K562 (cell line): ENCODE results near the gene PMEPA1. TPM values are rescaled to one million over a fixed set of nuclear protein-coding genes. Genes with fewer than 3 reads are reported as not detected.

Experiments used
- CBX8 ChIP-seq: fragments of 200-600 bp; sonication (generic); IDR thresholded peaks from 2 replicates; pipeline ENCODE4 v1.6.1; 2012; ENCODE audit warnings: borderline replicate concordance, mixed run types, low read depth, mild to moderate bottlenecking, moderate library complexity, mixed read lengths, low read length, control low read depth, inconsistent platforms; ENCODE audit not compliant: poor library complexity, severe bottlenecking; ENCODE audit errors: extremely low read depth
- CUX1 ChIP-seq: fragments of 200-800 bp; sonication (Bioruptor generic); IDR thresholded peaks from 2 replicates; pipeline ENCODE4 v1.6.1; 2016; ENCODE audit warnings: missing genetic modification characterization, missing compliant biosample characterization
- ETV5 ChIP-seq: sonication (generic); formaldehyde crosslinking; IDR thresholded peaks from 2 replicates; pipeline ENCODE4 v1.4.0; 2020; ENCODE audit warnings: low read depth, mild to moderate bottlenecking, missing genetic modification reagents
- HDAC8 ChIP-seq: fragments of 450-650 bp; IDR thresholded peaks from 2 replicates; pipeline ENCODE4 v1.6.1; 2016; ENCODE audit warnings: mild to moderate bottlenecking, missing genetic modification characterization, moderate library complexity, missing compliant biosample characterization
- HNRNPH1 ChIP-seq: fragments of 200-400 bp; formaldehyde crosslinking; optimal IDR thresholded peaks from 2 replicates; pipeline ENCODE3; 2017; ENCODE audit warnings: low read depth, mild to moderate bottlenecking, low read length, moderate library complexity
- PHTF2 ChIP-seq: fragments of 250-450 bp; sonication (Bioruptor Pico); IDR thresholded peaks from 2 replicates; pipeline ENCODE4 v1.5.0; 2021; ENCODE audit warnings: mild to moderate bottlenecking
- RFX7 ChIP-seq: fragments of 250-450 bp; sonication (Bioruptor Pico); IDR thresholded peaks from 2 replicates; pipeline ENCODE4 v1.5.1; 2021; ENCODE audit warnings: mild to moderate bottlenecking
- SMARCC2 ChIP-seq: fragments of 450-650 bp; IDR thresholded peaks from 2 replicates; pipeline ENCODE4 v1.6.1; 2017; ENCODE audit warnings: antibody characterized with exemption, moderate library complexity, mild to moderate bottlenecking, low read depth
- SREBF2 ChIP-seq: sonication (generic); formaldehyde crosslinking; IDR thresholded peaks from 2 replicates; pipeline ENCODE4 v1.4.0; 2020; ENCODE audit warnings: mild to moderate bottlenecking, missing genetic modification reagents
- TBL1XR1 ChIP-seq, 2 experiments: IDR thresholded peaks; 2 replicates each; pipeline ENCODE4 v1.6.1; 2012; ENCODE audit warnings: improper control_type of control experiment in 2 of 2, low read length in 2 of 2, mild to moderate bottlenecking in 1 of 2
- ZNF24 ChIP-seq: fragments of 450-650 bp; IDR thresholded peaks from 2 replicates; pipeline ENCODE4 v1.6.1; 2016
- ZNF695 ChIP-seq: fragments of 450-650 bp; formaldehyde crosslinking; IDR thresholded peaks from 2 replicates; pipeline ENCODE4 v1.4.0; 2020; ENCODE audit warnings: mild to moderate bottlenecking, moderate library complexity
- polyA plus RNA-seq, 8 experiments: library from polyadenylated mRNA; depleted of rRNA in 4 of 8; stranded (reverse) in 5 of 8; unstranded in 3 of 8; fragments of >200 nt; fragmentation: Nextera tagmentation in 2 of 8; fragmentation: Illumina TruSeq in 1 of 8; extraction: Ambion mirVana in 2 of 8; extraction: Trizol in 1 of 8; gene quantifications; 2 replicates each; pipeline versions ENCODE4 v1.2.1 to v1.2.3, GENCODE V29; 2011 to 2014; ENCODE audit warnings: inconsistent platforms in 1 of 8, missing spikeins in 1 of 8
- total RNA-seq, 7 experiments: library from RNA; depleted of rRNA in 6 of 7; stranded (reverse); fragments of >200 nt in 6 of 7; fragmentation: Illumina TruSeq in 2 of 7; extraction: Trizol in 2 of 7; gene quantifications; 2 replicates each; pipeline versions ENCODE4 v1.2.1 to v1.2.3, GENCODE V29; 2011 to 2021; ENCODE audit warnings: low replicate concordance in 1 of 7

PMEPA1 gene
- total and polyA plus RNA-seq, 9 of the 15 experiments (the other 6 are each of a cell fraction or from before 2014, with no cell fraction given): 0.16 TPM; not detected in 8

GRCh38 chr20:57709823-57710799 lies at the start of gene PMEPA1 (continued):
- TF ChIP-seq CUX1 (CRISPR knock-in tag): no peak
- no peak for TF ChIP-seq HNRNPH1
- TF ChIP-seq PHTF2 (CRISPR knock-in tag): no peak
- no peak for TF ChIP-seq ETV5
- no peak for TF ChIP-seq ZNF24
- TF ChIP-seq ZNF695: no peak
- no peak for TF ChIP-seq CBX8
- no peak for TF ChIP-seq TBL1XR1 (IDR thresholded peaks at IDR 0.05; ENCODE audit: low read length in 2 of 2)
- no peak for TF ChIP-seq HDAC8 (tag)
- no peak for TF ChIP-seq SMARCC2
- TF ChIP-seq SREBF2: no peak
- no peak for TF ChIP-seq RFX7 (CRISPR knock-in tag)
